SU-DHL-6 (cell line): Measurements from ENCODE around the gene NUP210L.

Source experiments
- H2AFZ ChIP-seq: fragments of 200-600 bp; sonication (generic); 2 replicates; pipeline ENCODE4 v1.6.1; 2014; ENCODE audit warnings: low read depth, mild to moderate bottlenecking, moderate library complexity, mixed read lengths, antibody characterized with exemption, low read length; ENCODE audit not compliant: severe bottlenecking
- H3F3A ChIP-seq: fragments of 200-600 bp; shearing (Covaris generic); 2 replicates; pipeline ENCODE4 v1.6.0; 2016; ENCODE audit warnings: antibody characterized with exemption, mild to moderate bottlenecking; ENCODE audit not compliant: insufficient read depth
- H3K27ac ChIP-seq: fragments of 200-600 bp; sonication (generic); 2 replicates; pipeline ENCODE4 v1.5.1; 2016; ENCODE audit warnings: low read depth, mild to moderate bottlenecking, low read length, moderate library complexity, mixed read lengths
- H3K27me3 ChIP-seq: fragments of 200-600 bp; sonication (generic), shearing (Covaris generic); 2 replicates; pipeline ENCODE4 v1.6.0; 2014; ENCODE audit warnings: mild to moderate bottlenecking, low read length
- H3K36me3 ChIP-seq: fragments of 200-600 bp; sonication (generic); 2 replicates; pipeline ENCODE4 v1.6.1; 2014; ENCODE audit warnings: mild to moderate bottlenecking, low read length, mixed read lengths
- H3K4me2 ChIP-seq: fragments of 300-600, 200-600 bp; shearing (Covaris generic), sonication (generic); 2 replicates; pipeline ENCODE4 v1.6.0; 2014; ENCODE audit warnings: low read length, low read depth, mild to moderate bottlenecking; ENCODE audit not compliant: poor library complexity, severe bottlenecking
- H3K4me3 ChIP-seq: fragments of 200-600 bp; sonication (generic); 2 replicates; pipeline ENCODE4 v1.5.1; 2014; ENCODE audit warnings: antibody characterized with exemption, low read length, mild to moderate bottlenecking, mixed read lengths; ENCODE audit not compliant: insufficient read depth, poor library complexity, severe bottlenecking
- H3K79me2 ChIP-seq: fragments of 200-600 bp; sonication (generic); 2 replicates; pipeline ENCODE4 v1.6.1; 2014; ENCODE audit warnings: mild to moderate bottlenecking, low read length, moderate library complexity; ENCODE audit not compliant: insufficient read depth
- H3K9ac ChIP-seq: fragments of 200-600 bp; sonication (generic); 2 replicates; pipeline ENCODE4 v1.7.0; 2014; ENCODE audit warnings: mild to moderate bottlenecking, low read length
- H3K9me2 ChIP-seq: fragments of 200-600 bp; sonication (generic); replicated peaks from 2 replicates; pipeline ENCODE4 v1.6.1; 2014; ENCODE audit warnings: low read length; ENCODE audit not compliant: insufficient read depth
- H3K9me3 ChIP-seq: fragments of 200-600 bp; sonication (generic); 2 replicates; pipeline ENCODE4 v1.6.1; 2014; ENCODE audit warnings: low read length, mixed read lengths; ENCODE audit not compliant: insufficient read depth
- H4K20me1 ChIP-seq: fragments of 200-600 bp; sonication (generic); 2 replicates; pipeline ENCODE4 v1.6.1; 2014; ENCODE audit warnings: low read depth, mild to moderate bottlenecking, antibody characterized with exemption, low read length, moderate library complexity, mixed read lengths
- CTCF ChIP-seq: fragments of 200-600 bp; sonication (generic); IDR thresholded peaks from one replicate; pipeline ENCODE4 v1.5.1; 2017; ENCODE audit warnings: antibody characterized with exemption, mild to moderate bottlenecking, low read length, moderate library complexity; ENCODE audit not compliant: insufficient read depth, poor library complexity, severe bottlenecking
- EZH2phosphoT487 ChIP-seq: fragments of 200-600 bp; sonication (generic), shearing (Covaris generic); conservative IDR thresholded peaks from 2 replicates; pipeline ENCODE4 v1.6.1; 2018; ENCODE audit warnings: mild to moderate bottlenecking, antibody characterized with exemption, low read length, moderate library complexity, mixed read lengths

The NUP210L gene

GRCh38 chr1:153953859-153954365, 201.0 kb downstream of the NUP210L start:
- Histone ChIP-seq H3K79me2 (peaks cover 48% of the 10 kb centered on the region), H3K9ac (no peak overlapping the region), H3K27me3 (no peaks in the 10 kb centered on the region), H2AFZ (no peak overlapping the region), H3K9me3 (no peaks in the 10 kb centered on the region), H3K4me3 (no peak overlapping the region), H3K27ac (no peak overlapping the region), H3K9me2 (no peaks in the 10 kb centered on the region), H3K36me3 (peaks cover 6% of the 10 kb centered on the region; the same call in 1 of the 2 replicates), H3F3A (peaks cover 8% of the 10 kb centered on the region; the same call in 1 of the 2 replicates), H3K4me2 (no peak overlapping the region), H4K20me1 (no peaks in the 10 kb centered on the region)
- TF ChIP-seq EZH2phosphoT487: no peak
- TF ChIP-seq CTCF: no peak

- Histone ChIP-seq H3K9me3 (no peaks in the 10 kb centered on the region), H4K20me1 (no peaks in the 10 kb centered on the region), H3K9me2 (no peaks in the 10 kb centered on the region), H3K9ac (no peak overlapping the region), H3F3A (peaks cover 18% of the 10 kb centered on the region), H3K27me3 (no peaks in the 10 kb centered on the region), H3K36me3 (peaks cover 6% of the 10 kb centered on the region; the same call in 1 of the 2 replicates), H3K4me2 (no peak overlapping the region), H2AFZ (no peak overlapping the region), H3K27ac (no peak overlapping the region), H3K79me2 (peaks cover 32% of the 10 kb centered on the region), H3K4me3 (no peak overlapping the region)
- no peak for TF ChIP-seq CTCF
- TF ChIP-seq EZH2phosphoT487: no peak
These were observed 203.1 kb downstream of the NUP210L start for GRCh38 chr1:153951801-153952200.

GRCh38 chr1:153951183-153951582, 203.7 kb downstream of the NUP210L start:
- H3F3A ChIP-seq: peaks cover 20% of the 10 kb centered on the region
- no peaks in the 10 kb centered on the region for H3K27me3 ChIP-seq
- H3K36me3 ChIP-seq: peaks cover 6% of the 10 kb centered on the region; the same call in 1 of the 2 replicates
- no peak overlapping the region for H3K9ac ChIP-seq
- H3K4me3 ChIP-seq: no peak overlapping the region
- TF ChIP-seq CTCF (no peak), EZH2phosphoT487 (no peak)
- peaks cover 26% of the 10 kb centered on the region for H3K79me2 ChIP-seq
- no peak overlapping the region for H2AFZ ChIP-seq
- H4K20me1 ChIP-seq: no peaks in the 10 kb centered on the region
- no peaks in the 10 kb centered on the region for H3K9me3 ChIP-seq
- H3K9me2 ChIP-seq: no peaks in the 10 kb centered on the region
- no peak overlapping the region for H3K27ac ChIP-seq
- H3K4me2 ChIP-seq: no peak overlapping the region
